ENCODE data around the gene OPCML. TPM values are rescaled to one million over a fixed set of nuclear protein-coding genes. Genes with fewer than 3 reads are reported as not detected.

Gene OPCML
- total and polyA plus RNA-seq, 2 donors (not counting 1 experiment from before 2014, with no cell fraction given), result not detected

DNA sequence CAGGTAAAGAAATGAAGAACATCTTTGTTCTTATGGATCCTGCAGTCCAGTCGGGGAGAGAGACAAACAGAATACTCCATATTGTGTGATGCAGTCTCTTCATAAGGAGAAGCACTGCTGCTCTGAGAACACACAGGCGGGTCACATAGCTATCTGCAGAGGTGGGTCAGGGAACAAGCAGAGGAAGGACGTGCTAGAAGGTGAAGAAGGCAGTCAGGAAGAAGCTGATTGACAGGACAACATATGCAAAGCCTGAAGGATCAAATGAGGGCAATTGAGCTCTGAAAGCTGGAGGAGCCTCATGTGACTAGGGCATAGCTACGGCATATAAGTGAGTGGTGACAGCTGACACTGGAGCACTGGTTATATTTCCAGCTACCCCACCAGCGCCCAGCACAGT lies 122.5 kb downstream of the OPCML start:
- TF ChIP-seq, protein P1, sequence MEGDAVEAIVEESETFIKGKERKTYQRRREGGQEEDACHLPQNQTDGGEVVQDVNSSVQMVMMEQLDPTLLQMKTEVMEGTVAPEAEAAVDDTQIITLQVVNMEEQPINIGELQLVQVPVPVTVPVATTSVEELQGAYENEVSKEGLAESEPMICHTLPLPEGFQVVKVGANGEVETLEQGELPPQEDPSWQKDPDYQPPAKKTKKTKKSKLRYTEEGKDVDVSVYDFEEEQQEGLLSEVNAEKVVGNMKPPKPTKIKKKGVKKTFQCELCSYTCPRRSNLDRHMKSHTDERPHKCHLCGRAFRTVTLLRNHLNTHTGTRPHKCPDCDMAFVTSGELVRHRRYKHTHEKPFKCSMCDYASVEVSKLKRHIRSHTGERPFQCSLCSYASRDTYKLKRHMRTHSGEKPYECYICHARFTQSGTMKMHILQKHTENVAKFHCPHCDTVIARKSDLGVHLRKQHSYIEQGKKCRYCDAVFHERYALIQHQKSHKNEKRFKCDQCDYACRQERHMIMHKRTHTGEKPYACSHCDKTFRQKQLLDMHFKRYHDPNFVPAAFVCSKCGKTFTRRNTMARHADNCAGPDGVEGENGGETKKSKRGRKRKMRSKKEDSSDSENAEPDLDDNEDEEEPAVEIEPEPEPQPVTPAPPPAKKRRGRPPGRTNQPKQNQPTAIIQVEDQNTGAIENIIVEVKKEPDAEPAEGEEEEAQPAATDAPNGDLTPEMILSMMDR (IDR thresholded peaks at IDR 0.05), result no peak
- no peak for TF ChIP-seq EZH2 (IDR thresholded peaks at IDR 0.05; ENCODE audit: borderline replicate concordance, insufficient read depth, low read depth, low read length, poor library complexity, severe bottlenecking)
- H3K79me2 ChIP-seq (ENCODE audit: control insufficient read depth, insufficient read depth, low read length), result no peaks in the 10 kb centered on the region
- H3K9ac ChIP-seq (ENCODE audit: low read length), result no peak overlapping the region
- ChIA-PET CTCF (interaction anchor here (0.6 kb wide), 1 partner anchor 53 kb away, joined by 3 read pairs; no protein-coding TSS in a partner anchor), POLR2A (no interaction called here)
- H3K27me3 Mint-ChIP-seq, result no peaks in the 10 kb centered on the region
- 85% methylated on average over 5 of the region's 5 CpGs for WGBS (ENCODE audit: insufficient coverage)
- no peak for ATAC-seq (ENCODE audit: low read depth)
- no peaks in the 10 kb centered on the region for H3K9me3 Mint-ChIP-seq (ENCODE audit: insufficient read depth)
- H4K20me1 ChIP-seq (ENCODE audit: control insufficient read depth, insufficient read depth, low read length, poor library complexity, severe bottlenecking), result no peaks in the 10 kb centered on the region
- no peak overlapping the region for H2AFZ ChIP-seq (ENCODE audit: insufficient read depth, low read depth, low read length, poor library complexity, severe bottlenecking)
- H3K4me1 ChIP-seq (ENCODE audit: control insufficient read depth in 2 of 2, insufficient read depth in 2 of 2, low read length in 2 of 2), result no peaks in the 10 kb centered on the region
- no peak overlapping the region for H3K4me3 ChIP-seq (ENCODE audit: control extremely low read depth in 1 of 5, extremely low read depth in 1 of 5, insufficient read depth in 1 of 5, low read depth in 2 of 5, low read length in 4 of 5)
- no peaks in the 10 kb centered on the region for H3K9me3 ChIP-seq (ENCODE audit: control extremely low read depth in 1 of 3, control insufficient read depth in 2 of 3, insufficient read depth in 1 of 3, low read length in 2 of 3)
- no peak overlapping the region for H3K4me2 ChIP-seq (replicated peaks; ENCODE audit: low read depth, low read length, poor library complexity, severe bottlenecking)
- H3K4me3 Mint-ChIP-seq, result no peak overlapping the region
- no peaks in the 10 kb centered on the region for H3K4me1 Mint-ChIP-seq
- H3K27me3 ChIP-seq (replicated peaks in 1 of 4; ENCODE audit: control extremely low read depth in 1 of 4, control insufficient read depth in 3 of 4, insufficient read depth in 4 of 4, low read length in 3 of 4), result no peaks in the 10 kb centered on the region
- DNase-seq, result no peak
- intact Hi-C loops (cut with micrococcal nuclease), result no loop called here
- no peak overlapping the region for H3K27ac ChIP-seq (ENCODE audit: low read length in 2 of 2)
- no peaks in the 10 kb centered on the region for H3K36me3 ChIP-seq (replicated peaks in 1 of 2; ENCODE audit: control extremely low read depth in 1 of 2, control insufficient read depth in 1 of 2, extremely low read depth in 1 of 2, insufficient read depth in 2 of 2, low read length in 1 of 2)
- H3K27ac Mint-ChIP-seq, result no peak overlapping the region

DNA sequence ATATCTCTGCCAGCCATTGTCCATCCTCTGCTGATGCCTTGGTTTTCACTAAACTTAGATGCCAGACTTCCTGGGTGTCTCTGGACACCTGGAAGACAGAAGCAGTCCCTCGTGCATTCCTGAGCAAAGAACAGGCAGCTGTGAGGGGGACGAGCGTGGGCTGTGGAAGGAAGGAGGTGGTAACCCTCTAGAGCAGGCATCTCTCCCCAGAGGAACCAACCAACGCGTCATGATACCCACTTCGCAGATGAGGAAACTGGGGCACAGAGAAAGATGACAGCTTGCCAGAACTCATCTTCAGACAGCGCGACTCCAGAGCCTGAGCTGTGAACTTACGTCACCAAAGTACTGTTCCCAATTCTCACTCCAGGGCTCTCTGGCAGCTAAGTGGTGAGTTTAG lies 123.4 kb downstream of the OPCML start:
- Histone ChIP-seq H3K9ac (ENCODE audit: low read length) (no peak overlapping the region), H2AFZ (ENCODE audit: insufficient read depth, low read depth, low read length, poor library complexity, severe bottlenecking) (no peak overlapping the region), H3K4me3 (ENCODE audit: control extremely low read depth in 1 of 5, extremely low read depth in 1 of 5, insufficient read depth in 1 of 5, low read depth in 2 of 5, low read length in 4 of 5) (no peak overlapping the region), H3K4me1 (ENCODE audit: control insufficient read depth in 2 of 2, insufficient read depth in 2 of 2, low read length in 2 of 2) (no peaks in the 10 kb centered on the region), H3K79me2 (ENCODE audit: control insufficient read depth, insufficient read depth, low read length) (no peaks in the 10 kb centered on the region), H3K27me3 (replicated peaks in 1 of 4; ENCODE audit: control extremely low read depth in 1 of 4, control insufficient read depth in 3 of 4, insufficient read depth in 4 of 4, low read length in 3 of 4) (no peaks in the 10 kb centered on the region), H3K4me2 (replicated peaks; ENCODE audit: low read depth, low read length, poor library complexity, severe bottlenecking) (no peak overlapping the region), H3K27ac (ENCODE audit: low read length in 2 of 2) (no peak overlapping the region), H3K36me3 (replicated peaks in 1 of 2; ENCODE audit: control extremely low read depth in 1 of 2, control insufficient read depth in 1 of 2, extremely low read depth in 1 of 2, insufficient read depth in 2 of 2, low read length in 1 of 2) (no peaks in the 10 kb centered on the region), H3K9me3 (ENCODE audit: control extremely low read depth in 1 of 3, control insufficient read depth in 2 of 3, insufficient read depth in 1 of 3, low read length in 2 of 3) (peaks cover 0 to under 1% (median 0%) of the 10 kb centered on the region in 3 donors), H4K20me1 (ENCODE audit: control insufficient read depth, insufficient read depth, low read length, poor library complexity, severe bottlenecking) (no peaks in the 10 kb centered on the region)
- Mint-ChIP-seq H3K9me3 (ENCODE audit: insufficient read depth) (no peaks in the 10 kb centered on the region), H3K27ac (no peak overlapping the region), H3K27me3 (no peaks in the 10 kb centered on the region), H3K4me3 (no peak overlapping the region), H3K4me1 (no peaks in the 10 kb centered on the region)
- DNase-seq (no peak), ATAC-seq (ENCODE audit: low read depth) (no peak)
- TF ChIP-seq EZH2 (IDR thresholded peaks at IDR 0.05; ENCODE audit: borderline replicate concordance, insufficient read depth, low read depth, low read length, poor library complexity, severe bottlenecking), result no peak
- TF ChIP-seq, protein P1 (IDR thresholded peaks at IDR 0.05), result no peak
- 85% methylated on average over 3 of the region's 9 CpGs for WGBS (ENCODE audit: insufficient coverage)
- POLR2A ChIA-PET, result no interaction called here
- CTCF ChIA-PET, result no interaction called here
- intact Hi-C loops (cut with micrococcal nuclease), result no loop called here
